Natural killer cell treated with Interleukin-12 subunit alpha and Interleukin-12 subunit beta and Interleukin-15 and Interleukin-18, amount 100 ng/mL, for 72 hours (primary cell): Measurements from ENCODE around the gene ITGB6. TPM values are rescaled to one million over a fixed set of nuclear protein-coding genes. Genes with fewer than 3 reads are reported as not detected.

Experiments
- ATAC-seq, 2 donors: fragments of 150-1000 bp; cut with Tn5 transposase in 1 of 2; sonication (Bioruptor Pico), chemical (Tn5 transposase) in 1 of 2; 2 replicates each; pipeline ENCODE4 v1.10.0; 2021
- DNase-seq: peaks from one replicate; pipeline ENCODE4 v3.0.0; 2022; ENCODE audit warnings: low spot score
- H3K27ac Mint-ChIP-seq, 2 donors: 1 replicate in 1 of 2; 2 replicates in 1 of 2; pipeline ENCODE4 v1.8.0; 2022; ENCODE audit warnings: mixed read lengths in 2 of 2, mild to moderate bottlenecking in 1 of 2, moderate library complexity in 1 of 2
- H3K27me3 Mint-ChIP-seq, 2 donors: 1 replicate in 1 of 2; 2 replicates in 1 of 2; pipeline ENCODE4 v1.8.0; 2022; ENCODE audit warnings: mixed read lengths in 2 of 2
- H3K36me3 Mint-ChIP-seq: one replicate; pipeline ENCODE4 v1.8.0; 2022; ENCODE audit warnings: mixed read lengths
- H3K4me1 Mint-ChIP-seq, 2 donors: 1 replicate in 1 of 2; 2 replicates in 1 of 2; pipeline ENCODE4 v1.8.0; 2022; ENCODE audit warnings: low read depth in 2 of 2, mixed read lengths in 2 of 2, mild to moderate bottlenecking in 1 of 2
- H3K4me3 Mint-ChIP-seq: one replicate; pipeline ENCODE4 v1.8.0; 2022; ENCODE audit warnings: mixed read lengths
- H3K9me3 Mint-ChIP-seq: 2 replicates; pipeline ENCODE4 v1.8.0; 2022; ENCODE audit warnings: mixed read lengths
- total RNA-seq, 2 donors: library from RNA; stranded (reverse); gene quantifications; one replicate each; pipeline ENCODE4 v1.2.3, GENCODE V29; 2022

Gene ITGB6
- total RNA-seq, 2 donors from 2014 or later, result not detected

- no peak overlapping the region for H3K4me3 Mint-ChIP-seq
- DNase-seq (no peak), ATAC-seq (no peak)
- H3K9me3 Mint-ChIP-seq, result no peaks in the 10 kb centered on the region
- no peaks in the 10 kb centered on the region for H3K4me1 Mint-ChIP-seq
- peaks cover 9 to 28% of the 10 kb centered on the region in 2 donors for H3K27me3 Mint-ChIP-seq
- no peaks in the 10 kb centered on the region for H3K36me3 Mint-ChIP-seq
- no peak overlapping the region for H3K27ac Mint-ChIP-seq
Observed at GRCh38 chr2:160104115-160104514, 96.0 kb downstream of the ITGB6 start.

GRCh38 chr2:160097326-160097725 lies 102.7 kb downstream of the ITGB6 start:
- no peak for DNase-seq
- no peak for ATAC-seq
- H3K27me3 Mint-ChIP-seq, result peaks cover 3 to 23% of the 10 kb centered on the region in 2 donors
- no peaks in the 10 kb centered on the region for H3K9me3 Mint-ChIP-seq
- H3K27ac Mint-ChIP-seq, result no peak overlapping the region
- no peak overlapping the region for H3K4me3 Mint-ChIP-seq
- H3K4me1 Mint-ChIP-seq, result no peaks in the 10 kb centered on the region
- H3K36me3 Mint-ChIP-seq, result no peaks in the 10 kb centered on the region

GRCh38 chr2:160096409-160096808 lies 103.7 kb downstream of the ITGB6 start:
- H3K36me3 Mint-ChIP-seq, result peaks cover 3% of the 10 kb centered on the region
- no peaks in the 10 kb centered on the region for H3K4me1 Mint-ChIP-seq
- H3K4me3 Mint-ChIP-seq, result no peak overlapping the region
- no peak overlapping the region for H3K27ac Mint-ChIP-seq
- DNase-seq (no peak), ATAC-seq (peak; percentile 54 to 82)
- no peaks in the 10 kb centered on the region for H3K9me3 Mint-ChIP-seq
- H3K27me3 Mint-ChIP-seq, result peaks cover 7 to 16% of the 10 kb centered on the region in 2 donors

- Mint-ChIP-seq H3K36me3 (peaks cover 36% of the 10 kb centered on the region), H3K9me3 (peaks cover 14% of the 10 kb centered on the region), H3K4me1 (no peaks in the 10 kb centered on the region), H3K27ac (no peak overlapping the region), H3K27me3 (peaks cover 8 to 16% of the 10 kb centered on the region in 2 donors), H3K4me3 (no peak overlapping the region)
- no peak for ATAC-seq
- DNase-seq, result no peak
Observed at GRCh38 chr2:160092445-160092844, 107.6 kb downstream of the ITGB6 start.

GRCh38 chr2:160091381-160091780 lies 108.7 kb downstream of the ITGB6 start:
- Mint-ChIP-seq H3K27ac (no peak overlapping the region), H3K9me3 (peaks cover 22% of the 10 kb centered on the region), H3K27me3 (peaks cover 8 to 16% of the 10 kb centered on the region in 2 donors)

GRCh38 chr2:160087854-160088745 lies 112.0 kb downstream of the ITGB6 start:
- H3K27ac Mint-ChIP-seq, result no peak overlapping the region
- no peaks in the 10 kb centered on the region for H3K4me1 Mint-ChIP-seq
- peaks cover 1 to 5% of the 10 kb centered on the region in 2 donors for H3K27me3 Mint-ChIP-seq
- peaks cover 23% of the 10 kb centered on the region for H3K9me3 Mint-ChIP-seq
- no peak for DNase-seq
- ATAC-seq, result no peak
- peaks cover 52% of the 10 kb centered on the region for H3K36me3 Mint-ChIP-seq
- H3K4me3 Mint-ChIP-seq, result no peak overlapping the region

More at GRCh38 chr2:160091381-160091780, 108.7 kb downstream of the ITGB6 start:
- ATAC-seq, result no peak
- peaks cover 45% of the 10 kb centered on the region for H3K36me3 Mint-ChIP-seq
- H3K4me1 Mint-ChIP-seq, result no peaks in the 10 kb centered on the region
- no peak overlapping the region for H3K4me3 Mint-ChIP-seq
- no peak for DNase-seq

- Mint-ChIP-seq H3K4me3 (no peak overlapping the region), H3K27ac (no peak overlapping the region), H3K36me3 (peaks cover 42% of the 10 kb centered on the region), H3K4me1 (no peaks in the 10 kb centered on the region), H3K27me3 (peaks cover 2 to 8% of the 10 kb centered on the region in 2 donors), H3K9me3 (peaks cover 23% of the 10 kb centered on the region)
- ATAC-seq (no peak), DNase-seq (no peak)
Observed at GRCh38 chr2:160085662-160086061, 114.4 kb downstream of the ITGB6 start.

GRCh38 chr2:160077912-160078810 lies 121.9 kb downstream of the ITGB6 start:
- ATAC-seq (no peak), DNase-seq (no peak)
- Mint-ChIP-seq H3K4me3 (no peak overlapping the region), H3K27me3 (peaks cover 2 to 18% of the 10 kb centered on the region in 2 donors), H3K4me1 (no peaks in the 10 kb centered on the region), H3K36me3 (no peaks in the 10 kb centered on the region), H3K27ac (no peak overlapping the region), H3K9me3 (no peaks in the 10 kb centered on the region)

GRCh38 chr2:160076914-160077313 lies 123.2 kb downstream of the ITGB6 start:
- ATAC-seq, result peak in 1 of 2 donors; percentile 50
- H3K27ac Mint-ChIP-seq, result no peak overlapping the region
- H3K9me3 Mint-ChIP-seq, result no peaks in the 10 kb centered on the region
- no peak overlapping the region for H3K4me3 Mint-ChIP-seq
- no peaks in the 10 kb centered on the region for H3K4me1 Mint-ChIP-seq
- H3K36me3 Mint-ChIP-seq, result no peaks in the 10 kb centered on the region
- H3K27me3 Mint-ChIP-seq, result peaks cover 8 to 18% of the 10 kb centered on the region in 2 donors
- DNase-seq, result no peak

- Mint-ChIP-seq H3K4me3 (no peak overlapping the region), H3K27me3 (peaks cover 9 to 20% of the 10 kb centered on the region in 2 donors), H3K4me1 (no peaks in the 10 kb centered on the region), H3K9me3 (no peaks in the 10 kb centered on the region), H3K36me3 (no peaks in the 10 kb centered on the region), H3K27ac (no peak overlapping the region)
- DNase-seq (no peak), ATAC-seq (no peak)
Observed at GRCh38 chr2:160076241-160076640, 123.8 kb downstream of the ITGB6 start.

GRCh38 chr2:160075171-160075570 lies 124.9 kb downstream of the ITGB6 start:
- Mint-ChIP-seq H3K36me3 (no peaks in the 10 kb centered on the region), H3K9me3 (no peaks in the 10 kb centered on the region), H3K27me3 (peaks cover 12 to 18% of the 10 kb centered on the region in 2 donors)

GRCh38 chr2:160073284-160073888 lies 126.7 kb downstream of the ITGB6 start:
- ATAC-seq (no peak), DNase-seq (no peak)
- Mint-ChIP-seq H3K4me1 (no peaks in the 10 kb centered on the region), H3K27ac (no peak overlapping the region), H3K4me3 (no peak overlapping the region), H3K27me3 (peaks cover 11 to 12% of the 10 kb centered on the region in 2 donors), H3K9me3 (no peaks in the 10 kb centered on the region), H3K36me3 (no peaks in the 10 kb centered on the region)

More at GRCh38 chr2:160075171-160075570, 124.9 kb downstream of the ITGB6 start:
- Mint-ChIP-seq H3K27ac (no peak overlapping the region), H3K4me1 (no peaks in the 10 kb centered on the region), H3K4me3 (no peak overlapping the region)
- ATAC-seq (no peak), DNase-seq (no peak)

- Mint-ChIP-seq H3K27me3 (peaks cover 31 to 32% of the 10 kb centered on the region in 2 donors), H3K9me3 (no peaks in the 10 kb centered on the region), H3K27ac (no peak overlapping the region), H3K36me3 (no peaks in the 10 kb centered on the region), H3K4me3 (no peak overlapping the region), H3K4me1 (no peaks in the 10 kb centered on the region)
- ATAC-seq, result no peak
- DNase-seq, result no peak
Observed at GRCh38 chr2:160068906-160069305, 131.2 kb downstream of the ITGB6 start.
